ENCODE data around the gene YPEL5. TPM values are rescaled to one million over a fixed set of nuclear protein-coding genes. Genes with fewer than 3 reads are reported as not detected.

YPEL5 gene
- total and polyA plus RNA-seq, 10 of the 15 experiments (the other 5 are each of a cell fraction or from before 2014, with no cell fraction given), result 18.8 to 47.3 (median 21.7) TPM

DNA sequence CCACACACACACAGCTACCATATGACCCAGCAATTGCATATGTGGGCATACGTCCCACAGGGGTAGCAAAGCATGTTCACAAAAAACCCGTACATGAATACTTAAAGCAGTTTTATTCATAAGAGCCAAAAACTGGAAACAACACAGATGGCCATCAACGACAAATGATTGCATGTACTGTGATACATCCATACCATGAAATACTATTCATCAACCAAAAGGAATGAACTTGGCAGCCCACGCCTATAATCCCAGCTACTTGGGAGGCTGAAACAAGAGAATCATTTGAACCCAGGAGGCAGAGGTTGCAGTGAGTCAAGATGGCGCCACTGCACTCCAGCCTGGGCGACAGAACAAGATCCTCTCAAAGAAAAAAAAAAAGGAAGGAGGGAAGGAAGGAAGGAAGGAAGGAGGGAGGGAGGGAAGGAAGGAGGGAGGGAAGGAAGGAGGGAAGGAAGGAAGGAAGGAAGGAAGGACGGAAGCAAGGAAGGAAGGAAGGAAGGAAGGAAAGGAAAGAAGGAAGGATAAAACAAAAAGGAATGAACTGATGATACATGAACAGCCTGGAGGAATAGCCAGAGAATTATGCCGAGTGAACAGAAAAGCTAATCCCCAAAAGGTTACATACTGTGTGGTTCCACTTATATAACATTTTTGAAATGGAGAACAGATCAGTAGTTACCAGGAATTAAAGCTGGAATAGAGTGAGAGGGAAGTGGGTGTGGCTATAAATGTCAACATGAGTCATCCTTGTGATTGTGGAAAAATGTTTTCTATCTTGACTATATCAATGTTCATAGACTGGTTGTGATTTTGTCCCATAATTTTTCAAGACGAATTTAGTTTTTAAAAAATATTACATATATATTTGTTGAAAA, 19.6 kb upstream of the YPEL5 start:
- no TSS peak for BruUV-seq (replicated peaks)
- Histone ChIP-seq H3K4me2 (ENCODE audit: control insufficient read depth, insufficient read depth) (no peak overlapping the region), H3K79me2 (ENCODE audit: control insufficient read depth, insufficient read depth, low read length) (no peaks in the 10 kb centered on the region), H3K9ac (ENCODE audit: control insufficient read depth, insufficient read depth, low read length) (no peak overlapping the region), H3K9me3 (replicated peaks; ENCODE audit: control insufficient read depth, insufficient read depth, low read length) (no peaks in the 10 kb centered on the region), H3K27ac (ENCODE audit: control insufficient read depth, insufficient read depth) (no peak overlapping the region), H4K20me1 (ENCODE audit: control insufficient read depth, insufficient read depth) (no peaks in the 10 kb centered on the region), H3K4me3 (no peak overlapping the region), H2AFZ (ENCODE audit: control insufficient read depth, low read depth, low read length) (no peak overlapping the region), H3K36me3 (ENCODE audit: control insufficient read depth in 2 of 2, insufficient read depth in 2 of 2, low read length in 1 of 2) (no peaks in the 10 kb centered on the region), H3K27me3 (replicated peaks in 1 of 2; ENCODE audit: control insufficient read depth in 2 of 2, insufficient read depth in 2 of 2, low read length in 1 of 2) (no peaks in the 10 kb centered on the region; a peak in 2 of 4 replicates), H3K4me1 (ENCODE audit: control insufficient read depth, insufficient read depth, low read length) (no peaks in the 10 kb centered on the region)
- in situ Hi-C loops (cut with MboI) (no loop called here), intact Hi-C loops (cut with micrococcal nuclease; ENCODE audit: unreplicated experiment) (no loop called here)
- CTCF ChIA-PET, result interaction anchor here (0.6 kb wide), 1 partner anchor 1254 kb away, joined by 4 read pairs; no protein-coding TSS in a partner anchor
- DNase-seq (ENCODE audit: low read depth, low spot score) (no peak), FAIRE-seq (no peak), ATAC-seq (no peak)
- POLR2A ChIA-PET, result no interaction called here
- RAD21 ChIA-PET (ENCODE audit: unreplicated experiment), result no interaction called here
- SMC1A ChIA-PET (ENCODE audit: uncharacterized antibody, unreplicated experiment), result interaction anchor here (0.6 kb wide), 1 partner anchor 585 kb away, joined by 3 read pairs; no protein-coding TSS in a partner anchor
- WGBS (ENCODE audit: insufficient coverage, insufficient replicate concordance, low lambda C conversion rate, missing lambda C conversion rate), result 46% methylated on average over 7 of the region's 9 CpGs
- no peak for TF ChIP-seq BHLHE40 (IDR thresholded peaks at IDR 0.05; ENCODE audit: borderline replicate concordance in 1 of 2, low read depth in 2 of 2, low read length in 1 of 2)
- TF ChIP-seq, protein P1, sequence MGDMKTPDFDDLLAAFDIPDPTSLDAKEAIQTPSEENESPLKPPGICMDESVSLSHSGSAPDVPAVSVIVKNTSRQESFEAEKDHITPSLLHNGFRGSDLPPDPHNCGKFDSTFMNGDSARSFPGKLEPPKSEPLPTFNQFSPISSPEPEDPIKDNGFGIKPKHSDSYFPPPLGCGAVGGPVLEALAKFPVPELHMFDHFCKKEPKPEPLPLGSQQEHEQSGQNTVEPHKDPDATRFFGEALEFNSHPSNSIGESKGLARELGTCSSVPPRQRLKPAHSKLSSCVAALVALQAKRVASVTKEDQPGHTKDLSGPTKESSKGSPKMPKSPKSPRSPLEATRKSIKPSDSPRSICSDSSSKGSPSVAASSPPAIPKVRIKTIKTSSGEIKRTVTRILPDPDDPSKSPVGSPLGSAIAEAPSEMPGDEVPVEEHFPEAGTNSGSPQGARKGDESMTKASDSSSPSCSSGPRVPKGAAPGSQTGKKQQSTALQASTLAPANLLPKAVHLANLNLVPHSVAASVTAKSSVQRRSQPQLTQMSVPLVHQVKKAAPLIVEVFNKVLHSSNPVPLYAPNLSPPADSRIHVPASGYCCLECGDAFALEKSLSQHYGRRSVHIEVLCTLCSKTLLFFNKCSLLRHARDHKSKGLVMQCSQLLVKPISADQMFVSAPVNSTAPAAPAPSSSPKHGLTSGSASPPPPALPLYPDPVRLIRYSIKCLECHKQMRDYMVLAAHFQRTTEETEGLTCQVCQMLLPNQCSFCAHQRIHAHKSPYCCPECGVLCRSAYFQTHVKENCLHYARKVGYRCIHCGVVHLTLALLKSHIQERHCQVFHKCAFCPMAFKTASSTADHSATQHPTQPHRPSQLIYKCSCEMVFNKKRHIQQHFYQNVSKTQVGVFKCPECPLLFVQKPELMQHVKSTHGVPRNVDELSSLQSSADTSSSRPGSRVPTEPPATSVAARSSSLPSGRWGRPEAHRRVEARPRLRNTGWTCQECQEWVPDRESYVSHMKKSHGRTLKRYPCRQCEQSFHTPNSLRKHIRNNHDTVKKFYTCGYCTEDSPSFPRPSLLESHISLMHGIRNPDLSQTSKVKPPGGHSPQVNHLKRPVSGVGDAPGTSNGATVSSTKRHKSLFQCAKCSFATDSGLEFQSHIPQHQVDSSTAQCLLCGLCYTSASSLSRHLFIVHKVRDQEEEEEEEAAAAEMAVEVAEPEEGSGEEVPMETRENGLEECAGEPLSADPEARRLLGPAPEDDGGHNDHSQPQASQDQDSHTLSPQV (IDR thresholded peaks at IDR 0.05), result no peak
- TF ChIP-seq SPI1 (IDR thresholded peaks at IDR 0.05; ENCODE audit: borderline replicate concordance, insufficient read depth, low read depth, low read length), result no peak
- TF ChIP-seq, protein P2, sequence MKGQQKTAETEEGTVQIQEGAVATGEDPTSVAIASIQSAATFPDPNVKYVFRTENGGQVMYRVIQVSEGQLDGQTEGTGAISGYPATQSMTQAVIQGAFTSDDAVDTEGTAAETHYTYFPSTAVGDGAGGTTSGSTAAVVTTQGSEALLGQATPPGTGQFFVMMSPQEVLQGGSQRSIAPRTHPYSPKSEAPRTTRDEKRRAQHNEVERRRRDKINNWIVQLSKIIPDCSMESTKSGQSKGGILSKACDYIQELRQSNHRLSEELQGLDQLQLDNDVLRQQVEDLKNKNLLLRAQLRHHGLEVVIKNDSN (IDR thresholded peaks at IDR 0.05; ENCODE audit: borderline replicate concordance, extremely low read length, insufficient read depth, low read depth, low read length), result no peak
- TF ChIP-seq, protein P3, sequence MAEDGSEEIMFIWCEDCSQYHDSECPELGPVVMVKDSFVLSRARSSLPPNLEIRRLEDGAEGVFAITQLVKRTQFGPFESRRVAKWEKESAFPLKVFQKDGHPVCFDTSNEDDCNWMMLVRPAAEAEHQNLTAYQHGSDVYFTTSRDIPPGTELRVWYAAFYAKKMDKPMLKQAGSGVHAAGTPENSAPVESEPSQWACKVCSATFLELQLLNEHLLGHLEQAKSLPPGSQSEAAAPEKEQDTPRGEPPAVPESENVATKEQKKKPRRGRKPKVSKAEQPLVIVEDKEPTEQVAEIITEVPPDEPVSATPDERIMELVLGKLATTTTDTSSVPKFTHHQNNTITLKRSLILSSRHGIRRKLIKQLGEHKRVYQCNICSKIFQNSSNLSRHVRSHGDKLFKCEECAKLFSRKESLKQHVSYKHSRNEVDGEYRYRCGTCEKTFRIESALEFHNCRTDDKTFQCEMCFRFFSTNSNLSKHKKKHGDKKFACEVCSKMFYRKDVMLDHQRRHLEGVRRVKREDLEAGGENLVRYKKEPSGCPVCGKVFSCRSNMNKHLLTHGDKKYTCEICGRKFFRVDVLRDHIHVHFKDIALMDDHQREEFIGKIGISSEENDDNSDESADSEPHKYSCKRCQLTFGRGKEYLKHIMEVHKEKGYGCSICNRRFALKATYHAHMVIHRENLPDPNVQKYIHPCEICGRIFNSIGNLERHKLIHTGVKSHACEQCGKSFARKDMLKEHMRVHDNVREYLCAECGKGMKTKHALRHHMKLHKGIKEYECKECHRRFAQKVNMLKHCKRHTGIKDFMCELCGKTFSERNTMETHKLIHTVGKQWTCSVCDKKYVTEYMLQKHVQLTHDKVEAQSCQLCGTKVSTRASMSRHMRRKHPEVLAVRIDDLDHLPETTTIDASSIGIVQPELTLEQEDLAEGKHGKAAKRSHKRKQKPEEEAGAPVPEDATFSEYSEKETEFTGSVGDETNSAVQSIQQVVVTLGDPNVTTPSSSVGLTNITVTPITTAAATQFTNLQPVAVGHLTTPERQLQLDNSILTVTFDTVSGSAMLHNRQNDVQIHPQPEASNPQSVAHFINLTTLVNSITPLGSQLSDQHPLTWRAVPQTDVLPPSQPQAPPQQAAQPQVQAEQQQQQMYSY (CRISPR knock-in tag; IDR thresholded peaks at IDR 0.05), result no peak
- TF ChIP-seq, protein P4, sequence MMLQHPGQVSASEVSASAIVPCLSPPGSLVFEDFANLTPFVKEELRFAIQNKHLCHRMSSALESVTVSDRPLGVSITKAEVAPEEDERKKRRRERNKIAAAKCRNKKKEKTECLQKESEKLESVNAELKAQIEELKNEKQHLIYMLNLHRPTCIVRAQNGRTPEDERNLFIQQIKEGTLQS (IDR thresholded peaks at IDR 0.05; ENCODE audit: borderline replicate concordance, extremely low read depth, low read depth, low read length), result no peak
- TF ChIP-seq, protein P5, sequence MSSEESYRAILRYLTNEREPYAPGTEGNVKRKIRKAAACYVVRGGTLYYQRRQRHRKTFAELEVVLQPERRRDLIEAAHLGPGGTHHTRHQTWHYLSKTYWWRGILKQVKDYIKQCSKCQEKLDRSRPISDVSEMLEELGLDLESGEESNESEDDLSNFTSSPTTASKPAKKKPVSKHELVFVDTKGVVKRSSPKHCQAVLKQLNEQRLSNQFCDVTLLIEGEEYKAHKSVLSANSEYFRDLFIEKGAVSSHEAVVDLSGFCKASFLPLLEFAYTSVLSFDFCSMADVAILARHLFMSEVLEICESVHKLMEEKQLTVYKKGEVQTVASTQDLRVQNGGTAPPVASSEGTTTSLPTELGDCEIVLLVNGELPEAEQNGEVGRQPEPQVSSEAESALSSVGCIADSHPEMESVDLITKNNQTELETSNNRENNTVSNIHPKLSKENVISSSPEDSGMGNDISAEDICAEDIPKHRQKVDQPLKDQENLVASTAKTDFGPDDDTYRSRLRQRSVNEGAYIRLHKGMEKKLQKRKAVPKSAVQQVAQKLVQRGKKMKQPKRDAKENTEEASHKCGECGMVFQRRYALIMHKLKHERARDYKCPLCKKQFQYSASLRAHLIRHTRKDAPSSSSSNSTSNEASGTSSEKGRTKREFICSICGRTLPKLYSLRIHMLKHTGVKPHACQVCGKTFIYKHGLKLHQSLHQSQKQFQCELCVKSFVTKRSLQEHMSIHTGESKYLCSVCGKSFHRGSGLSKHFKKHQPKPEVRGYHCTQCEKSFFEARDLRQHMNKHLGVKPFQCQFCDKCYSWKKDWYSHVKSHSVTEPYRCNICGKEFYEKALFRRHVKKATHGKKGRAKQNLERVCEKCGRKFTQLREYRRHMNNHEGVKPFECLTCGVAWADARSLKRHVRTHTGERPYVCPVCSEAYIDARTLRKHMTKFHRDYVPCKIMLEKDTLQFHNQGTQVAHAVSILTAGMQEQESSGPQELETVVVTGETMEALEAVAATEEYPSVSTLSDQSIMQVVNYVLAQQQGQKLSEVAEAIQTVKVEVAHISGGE (CRISPR knock-in tag; IDR thresholded peaks at IDR 0.05), result no peak

Data from GM12878 (cell line).